Measurements from ENCODE around the gene FBP2.

FBP2 gene

DNA sequence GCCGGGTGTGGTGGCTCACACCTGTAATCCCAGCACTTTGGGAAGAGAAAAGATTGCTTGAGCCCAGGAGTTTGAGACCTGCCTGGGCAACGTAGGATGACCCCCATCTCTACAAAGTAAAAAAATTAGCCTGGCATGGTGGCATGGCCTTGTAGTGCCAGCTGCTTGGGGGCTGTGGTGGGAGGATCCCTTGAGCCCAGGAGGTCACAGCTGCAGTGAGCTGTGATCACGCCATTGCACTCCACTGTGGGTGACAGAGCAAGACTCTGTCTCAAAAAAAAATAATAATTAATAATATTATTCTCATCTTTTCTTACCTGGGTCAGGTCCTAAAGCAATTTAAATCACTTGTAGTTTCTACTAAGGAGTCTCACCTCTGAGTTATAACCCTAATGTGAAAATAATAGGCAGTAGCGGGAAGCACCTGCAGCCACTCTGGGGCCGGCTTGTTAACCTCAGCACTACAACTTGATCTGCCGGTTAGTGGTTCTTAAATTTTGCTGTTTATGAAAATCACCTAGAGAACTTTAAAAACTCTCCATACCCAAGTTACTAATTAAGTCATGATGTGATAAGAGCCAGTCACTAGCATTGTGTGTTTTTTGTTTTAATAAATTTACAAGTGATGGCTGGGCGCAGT is 68.1 kb downstream of the FBP2 start:
- DNase-seq = no peak
- Histone ChIP-seq H3K9me3 (ENCODE audit: control insufficient read depth, low read length) (no peaks in the 10 kb centered on the region), H3K4me1 (ENCODE audit: control insufficient read depth, insufficient read depth, low read length, poor library complexity, severe bottlenecking) (no peaks in the 10 kb centered on the region), H3K36me3 (ENCODE audit: control insufficient read depth, insufficient read depth, low read length) (no peaks in the 10 kb centered on the region), H3K4me3 (ENCODE audit: insufficient read depth, low read depth, low read length, poor library complexity, severe bottlenecking) (no peak overlapping the region), H3K27ac (ENCODE audit: insufficient read depth, low read length, poor library complexity, severe bottlenecking) (no peak overlapping the region), H3K27me3 (replicated peaks; ENCODE audit: control insufficient read depth, insufficient read depth, low read length, poor library complexity, severe bottlenecking) (peaks cover 6% of the 10 kb centered on the region)

- Histone ChIP-seq H3K4me1 (ENCODE audit: control insufficient read depth, insufficient read depth, low read length, poor library complexity, severe bottlenecking) (no peaks in the 10 kb centered on the region), H3K9me3 (ENCODE audit: control insufficient read depth, low read length) (no peaks in the 10 kb centered on the region), H3K4me3 (ENCODE audit: insufficient read depth, low read depth, low read length, poor library complexity, severe bottlenecking) (no peak overlapping the region), H3K27me3 (replicated peaks; ENCODE audit: control insufficient read depth, insufficient read depth, low read length, poor library complexity, severe bottlenecking) (no peaks in the 10 kb centered on the region), H3K36me3 (ENCODE audit: control insufficient read depth, insufficient read depth, low read length) (no peaks in the 10 kb centered on the region), H3K27ac (ENCODE audit: insufficient read depth, low read length, poor library complexity, severe bottlenecking) (no peak overlapping the region)
- DNase-seq = no peak
These were observed 76.4 kb downstream of the FBP2 start for GRCh38 chr9:94517254-94517653.

GRCh38 chr9:94514722-94515121 is 78.9 kb downstream of the FBP2 start:
- no peak for DNase-seq
- Histone ChIP-seq H3K9me3 (ENCODE audit: control insufficient read depth, low read length) (no peaks in the 10 kb centered on the region), H3K4me3 (ENCODE audit: insufficient read depth, low read depth, low read length, poor library complexity, severe bottlenecking) (no peak overlapping the region), H3K27ac (ENCODE audit: insufficient read depth, low read length, poor library complexity, severe bottlenecking) (no peak overlapping the region), H3K4me1 (ENCODE audit: control insufficient read depth, insufficient read depth, low read length, poor library complexity, severe bottlenecking) (no peaks in the 10 kb centered on the region), H3K27me3 (replicated peaks; ENCODE audit: control insufficient read depth, insufficient read depth, low read length, poor library complexity, severe bottlenecking) (no peaks in the 10 kb centered on the region), H3K36me3 (ENCODE audit: control insufficient read depth, insufficient read depth, low read length) (no peaks in the 10 kb centered on the region)

DNA sequence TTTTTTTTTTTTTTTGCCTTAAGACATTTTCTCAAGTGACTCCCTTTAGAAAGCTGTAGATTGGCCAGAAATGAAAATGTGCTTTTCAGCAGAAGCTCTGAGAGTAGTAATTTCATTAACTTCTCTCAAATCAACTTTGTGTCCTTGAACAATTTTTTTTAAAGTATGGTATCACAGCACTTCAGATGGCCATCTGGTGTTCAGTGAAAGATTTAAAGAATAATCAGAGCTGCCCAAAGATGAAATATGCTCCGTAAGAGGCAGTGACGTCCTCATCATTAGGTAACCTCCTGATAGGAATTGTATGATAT is 81.7 kb downstream of the FBP2 start:
- H3K27me3 ChIP-seq (replicated peaks; ENCODE audit: control insufficient read depth, insufficient read depth, low read length, poor library complexity, severe bottlenecking) = no peaks in the 10 kb centered on the region
- DNase-seq = no peak
- no peak overlapping the region for H3K27ac ChIP-seq (ENCODE audit: insufficient read depth, low read length, poor library complexity, severe bottlenecking)
- H3K9me3 ChIP-seq (ENCODE audit: control insufficient read depth, low read length) = no peaks in the 10 kb centered on the region
- H3K4me1 ChIP-seq (ENCODE audit: control insufficient read depth, insufficient read depth, low read length, poor library complexity, severe bottlenecking) = no peaks in the 10 kb centered on the region
- no peak overlapping the region for H3K4me3 ChIP-seq (ENCODE audit: insufficient read depth, low read depth, low read length, poor library complexity, severe bottlenecking)
- H3K36me3 ChIP-seq (ENCODE audit: control insufficient read depth, insufficient read depth, low read length) = no peaks in the 10 kb centered on the region

DNA sequence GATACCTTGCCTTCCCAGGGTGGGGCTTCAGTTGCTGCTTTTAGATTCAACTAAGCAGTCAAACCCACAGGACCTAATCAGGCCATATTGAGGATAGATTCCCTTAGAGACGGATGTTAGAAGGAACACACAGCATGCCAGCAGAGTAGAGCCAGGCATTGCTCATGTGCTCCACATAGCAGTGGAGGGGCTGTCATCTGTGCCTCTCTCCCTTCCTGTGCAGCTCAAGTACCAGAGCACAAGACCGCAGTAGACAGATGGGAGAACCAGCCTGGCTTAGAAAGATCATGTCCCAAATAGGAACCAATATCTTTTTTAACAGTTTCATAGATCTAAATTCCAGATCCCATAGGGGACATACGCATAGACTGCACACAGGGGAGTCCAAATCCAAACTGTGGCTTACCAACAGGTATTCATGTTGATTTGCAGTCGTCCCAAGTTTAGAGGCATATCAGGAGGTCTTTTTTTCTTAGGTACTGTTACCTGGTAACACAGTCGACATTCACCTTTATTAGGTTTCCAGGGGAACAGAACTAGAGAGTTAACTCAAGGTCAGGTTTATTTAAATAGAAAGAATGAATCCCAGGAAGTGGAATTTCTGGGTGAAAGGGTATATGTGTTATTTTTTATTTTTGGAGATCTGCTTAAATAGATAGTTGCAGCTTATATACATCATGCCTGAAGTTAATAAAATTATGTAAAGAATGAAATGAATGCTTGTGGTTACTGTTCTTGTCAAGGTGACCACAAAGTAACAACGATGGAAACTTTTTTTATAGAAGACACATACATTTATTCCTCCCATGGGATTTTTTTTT is 82.3 kb downstream of the FBP2 start:
- no peaks in the 10 kb centered on the region for H3K27me3 ChIP-seq (replicated peaks; ENCODE audit: control insufficient read depth, insufficient read depth, low read length, poor library complexity, severe bottlenecking)
- no peak overlapping the region for H3K4me3 ChIP-seq (ENCODE audit: insufficient read depth, low read depth, low read length, poor library complexity, severe bottlenecking)
- H3K27ac ChIP-seq (ENCODE audit: insufficient read depth, low read length, poor library complexity, severe bottlenecking) = no peak overlapping the region
- no peak for DNase-seq
- no peaks in the 10 kb centered on the region for H3K9me3 ChIP-seq (ENCODE audit: control insufficient read depth, low read length)
- H3K4me1 ChIP-seq (ENCODE audit: control insufficient read depth, insufficient read depth, low read length, poor library complexity, severe bottlenecking) = no peaks in the 10 kb centered on the region
- no peaks in the 10 kb centered on the region for H3K36me3 ChIP-seq (ENCODE audit: control insufficient read depth, insufficient read depth, low read length)
